Esophagus squamous epithelium (tissue), 5 donors: ENCODE measurements around the gene ATP13A4. TPM values are rescaled to one million over a fixed set of nuclear protein-coding genes. Genes with fewer than 3 reads are reported as not detected.

Experiments
- DNase-seq: peaks from one replicate; lab custom pipeline; 2025; lab: John Stamatoyannopoulos, UW
- H3K27ac ChIP-seq, 4 donors: fragments of 200-600 bp; sonication (generic); one replicate each; pipeline ENCODE4 v1.5.1; 2016 to 2019; ENCODE audit warnings: mild to moderate bottlenecking in 1 of 4
- H3K27me3 ChIP-seq, 4 donors: fragments of 200-600 bp; sonication (generic); 1 replicate in 3 of 4; 2 replicates in 1 of 4; pipeline versions ENCODE4 v1.5.1 to v1.6.0; 2017 to 2021; ENCODE audit warnings: antibody characterized with exemption in 1 of 4
- H3K36me3 ChIP-seq, 3 donors: fragments of 200-600 bp; sonication (generic); one replicate each; pipeline ENCODE4 v1.5.1; 2016 to 2019
- H3K4me1 ChIP-seq, 3 donors: fragments of 200-600 bp; sonication (generic); one replicate each; pipeline ENCODE4 v1.5.1; 2017 to 2019
- H3K4me3 ChIP-seq, 4 donors: fragments of 200-600 bp; sonication (generic); 1 replicate in 3 of 4; 2 replicates in 1 of 4; pipeline ENCODE4 v1.5.1; 2016 to 2019; ENCODE audit warnings: mild to moderate bottlenecking in 2 of 4, moderate library complexity in 1 of 4
- H3K9me3 ChIP-seq, 3 donors: fragments of 200-600 bp; sonication (generic); one replicate each; pipeline ENCODE4 v1.5.1; 2016 to 2019
- POLR2A ChIP-seq, 4 donors: fragments of 450-650 bp; IDR thresholded peaks; one replicate each; pipeline ENCODE4 v1.6.1; 2017; ENCODE audit warnings: antibody characterized with exemption in 4 of 4, mild to moderate bottlenecking in 4 of 4, moderate library complexity in 3 of 4
- WGBS, 2 donors: methylation state at CpG; one replicate each; pipeline ENCODE4 v1.1.5; 2018; 5-methylcytosine and 5-hydroxymethylcytosine counted together
- intact Hi-C: fragments of 100-400 bp; cut with DNase I; formaldehyde crosslinking; loops from one replicate; pipeline ENCODE4 v1.15.0; 2022
- total RNA-seq, 4 donors: library from RNA; depleted of rRNA; stranded (reverse); fragments of >200 nt; gene quantifications; one replicate each; pipeline ENCODE4 v1.1.0, GENCODE V29; 2016
- TF ChIP-seq, protein P1 (sequence below), 6 experiments: fragments of 450-650 bp in 4 of 6; fragments of 200-600 bp in 2 of 6; sonication (generic) in 2 of 6; IDR thresholded peaks; one replicate each; pipeline ENCODE4 v1.5.1; 2016 to 2019; ENCODE audit warnings: antibody characterized with exemption in 6 of 6, mild to moderate bottlenecking in 4 of 6, moderate library complexity in 4 of 6
- donor health status: DM: yes; HTN: yes; CAD: no.

ATP13A4 gene
- total RNA-seq, 4 donors from 2014 or later: 24.9 to 59.8 (median 40.5) TPM

DNA sequence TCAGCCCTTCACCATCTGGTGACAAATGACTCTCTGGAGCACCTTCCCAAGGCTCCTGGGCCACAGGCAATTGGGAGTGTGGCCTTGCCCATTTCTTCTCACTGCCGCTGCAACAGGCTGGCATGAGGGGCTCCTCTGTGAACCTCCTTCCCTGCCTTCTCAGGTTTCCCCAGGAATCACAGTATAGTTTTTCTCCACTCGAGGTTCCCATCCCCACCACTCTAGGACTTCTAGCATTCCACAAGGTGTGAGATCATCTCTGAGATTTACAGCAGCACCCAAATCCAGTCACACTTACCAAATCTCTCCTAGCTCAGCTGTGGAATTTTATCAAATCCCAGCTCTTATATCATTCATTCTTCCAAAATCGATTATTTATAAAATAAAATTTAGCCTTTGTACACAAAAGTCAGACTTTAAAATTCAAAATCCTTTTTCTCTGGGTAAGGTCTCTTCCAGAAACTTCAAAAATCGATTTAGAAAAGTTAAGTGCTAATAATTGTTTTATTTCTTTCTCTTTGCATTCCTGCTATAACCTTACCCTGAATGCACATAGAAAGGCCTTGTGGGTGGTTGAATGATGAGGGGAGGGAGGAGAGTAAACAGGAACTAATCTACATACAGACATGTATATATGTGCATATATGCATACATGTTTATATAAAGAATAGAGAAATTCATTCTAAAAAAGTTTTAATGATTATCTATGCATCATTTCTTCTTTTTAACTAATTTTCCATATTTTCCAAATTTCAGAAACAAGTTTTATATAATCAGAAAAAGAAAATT, 18.9 kb upstream of the ATP13A4 start:
- H3K27me3 ChIP-seq: no peaks in the 10 kb centered on the region
- intact Hi-C loops: loop anchor here (10.0 kb wide), 1 partner anchor 759 kb away; no protein-coding TSS in a partner anchor
- no peak for DNase-seq
- no peaks in the 10 kb centered on the region for H3K9me3 ChIP-seq
- no peaks in the 10 kb centered on the region for H3K36me3 ChIP-seq
- 51 to 76% methylated on average over 4 of the region's 4 CpGs for WGBS, 2 donors
- no peak overlapping the region for H3K27ac ChIP-seq
- H3K4me1 ChIP-seq: no peaks in the 10 kb centered on the region
- H3K4me3 ChIP-seq: no peak overlapping the region
- TF ChIP-seq, protein P1, sequence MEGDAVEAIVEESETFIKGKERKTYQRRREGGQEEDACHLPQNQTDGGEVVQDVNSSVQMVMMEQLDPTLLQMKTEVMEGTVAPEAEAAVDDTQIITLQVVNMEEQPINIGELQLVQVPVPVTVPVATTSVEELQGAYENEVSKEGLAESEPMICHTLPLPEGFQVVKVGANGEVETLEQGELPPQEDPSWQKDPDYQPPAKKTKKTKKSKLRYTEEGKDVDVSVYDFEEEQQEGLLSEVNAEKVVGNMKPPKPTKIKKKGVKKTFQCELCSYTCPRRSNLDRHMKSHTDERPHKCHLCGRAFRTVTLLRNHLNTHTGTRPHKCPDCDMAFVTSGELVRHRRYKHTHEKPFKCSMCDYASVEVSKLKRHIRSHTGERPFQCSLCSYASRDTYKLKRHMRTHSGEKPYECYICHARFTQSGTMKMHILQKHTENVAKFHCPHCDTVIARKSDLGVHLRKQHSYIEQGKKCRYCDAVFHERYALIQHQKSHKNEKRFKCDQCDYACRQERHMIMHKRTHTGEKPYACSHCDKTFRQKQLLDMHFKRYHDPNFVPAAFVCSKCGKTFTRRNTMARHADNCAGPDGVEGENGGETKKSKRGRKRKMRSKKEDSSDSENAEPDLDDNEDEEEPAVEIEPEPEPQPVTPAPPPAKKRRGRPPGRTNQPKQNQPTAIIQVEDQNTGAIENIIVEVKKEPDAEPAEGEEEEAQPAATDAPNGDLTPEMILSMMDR (IDR thresholded peaks at IDR 0.05): no peak
- no peak for TF ChIP-seq POLR2A (IDR thresholded peaks at IDR 0.05)

DNA sequence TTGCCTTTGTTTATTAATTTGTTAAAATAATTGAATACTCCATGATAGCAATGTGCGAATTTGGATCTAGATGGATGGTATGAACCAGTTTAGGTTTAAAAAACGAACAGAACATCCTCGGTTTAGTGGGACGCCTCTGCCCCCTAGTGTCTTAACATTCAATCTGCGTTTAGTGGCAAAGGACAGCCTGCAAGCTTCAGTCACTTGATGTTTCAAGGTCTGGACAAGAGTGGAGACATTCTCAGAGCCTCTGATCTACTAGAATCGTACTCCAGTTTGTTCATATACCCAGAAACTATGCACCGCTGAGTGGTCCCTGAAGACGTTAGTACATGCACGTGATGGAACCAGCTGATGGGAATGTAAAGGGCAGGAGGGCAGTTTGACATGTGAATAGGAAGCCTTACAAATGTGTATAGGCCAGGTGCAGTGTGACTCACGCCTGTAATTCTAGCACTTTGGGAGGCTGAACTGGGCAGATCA, 17.8 kb upstream of the ATP13A4 start:
- 1 to 2% methylated on average over 10 of the region's 10 CpGs for WGBS, 2 donors
- intact Hi-C loops: loop anchor here (10.0 kb wide), 1 partner anchor 758 kb away; no protein-coding TSS in a partner anchor
- H3K27me3 ChIP-seq: no peaks in the 10 kb centered on the region
- no peak overlapping the region for H3K27ac ChIP-seq
- H3K4me3 ChIP-seq: no peak overlapping the region
- DNase-seq: no peak
- TF ChIP-seq, protein P1 (IDR thresholded peaks at IDR 0.05): peak in 5 of 6 experiments; percentile 65 to 83 (median 70)
- no peak for TF ChIP-seq POLR2A (IDR thresholded peaks at IDR 0.05)
- H3K36me3 ChIP-seq: no peaks in the 10 kb centered on the region
- H3K9me3 ChIP-seq: no peaks in the 10 kb centered on the region
- H3K4me1 ChIP-seq: no peaks in the 10 kb centered on the region

DNA sequence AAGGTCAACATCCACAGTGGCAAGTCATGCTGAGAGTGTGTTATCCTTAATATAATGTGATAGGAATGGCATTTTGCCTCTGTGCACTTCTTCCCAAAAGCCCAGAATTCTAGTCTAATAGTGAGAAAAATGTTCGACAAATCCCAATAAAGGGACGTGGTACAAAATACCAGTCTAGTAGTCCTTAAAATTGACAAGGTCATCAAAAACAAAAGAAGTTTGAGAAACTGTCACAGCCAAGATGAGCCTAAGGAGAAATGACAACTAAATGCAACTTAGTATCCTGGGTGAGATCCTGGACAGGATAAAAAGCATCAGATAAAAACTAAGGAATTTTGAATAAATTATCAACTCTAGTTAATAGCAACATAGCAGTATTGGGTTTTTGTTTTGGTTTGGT, 14.4 kb upstream of the ATP13A4 start:
- DNase-seq: no peak
- Histone ChIP-seq H3K9me3 (no peaks in the 10 kb centered on the region), H3K27ac (no peak overlapping the region), H3K4me3 (no peak overlapping the region), H3K36me3 (no peaks in the 10 kb centered on the region), H3K27me3 (no peaks in the 10 kb centered on the region), H3K4me1 (no peaks in the 10 kb centered on the region)
- TF ChIP-seq, protein P1 (IDR thresholded peaks at IDR 0.05): no peak
- WGBS, 2 donors: 87 to 92% methylated on average over 2 of the region's 2 CpGs
- intact Hi-C loops: no loop called here

DNA sequence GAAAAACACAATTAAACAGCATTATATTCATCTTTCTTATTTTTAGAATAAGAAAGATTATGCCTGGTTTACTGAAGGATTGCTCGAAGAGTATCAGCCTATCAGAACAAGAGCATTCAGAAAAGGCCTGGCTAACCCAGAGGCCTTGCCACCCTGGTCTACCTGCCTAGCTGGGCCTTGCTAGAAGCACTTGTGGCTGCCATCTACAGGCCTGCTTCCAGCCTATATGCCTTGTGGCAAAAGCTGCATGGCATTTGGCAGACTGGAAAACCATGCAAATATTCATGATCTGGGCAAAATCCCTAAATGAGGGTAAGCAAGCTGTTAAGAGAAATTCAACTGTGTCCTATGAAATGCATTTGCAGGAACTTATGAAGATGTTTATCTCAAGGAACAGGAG, 9.3 kb upstream of the ATP13A4 start:
- Histone ChIP-seq H3K4me3 (no peak overlapping the region), H3K4me1 (no peaks in the 10 kb centered on the region), H3K9me3 (no peaks in the 10 kb centered on the region), H3K27me3 (no peaks in the 10 kb centered on the region), H3K36me3 (no peaks in the 10 kb centered on the region), H3K27ac (no peak overlapping the region)
- intact Hi-C loops: no loop called here
- TF ChIP-seq POLR2A (IDR thresholded peaks at IDR 0.05): no peak
- TF ChIP-seq, protein P1 (IDR thresholded peaks at IDR 0.05): peak in 3 of 6 experiments; percentile 30 to 65 (median 52)
- DNase-seq: no peak
- 35 to 60% methylated on average over 1 of the region's 1 CpG for WGBS, 2 donors

DNA sequence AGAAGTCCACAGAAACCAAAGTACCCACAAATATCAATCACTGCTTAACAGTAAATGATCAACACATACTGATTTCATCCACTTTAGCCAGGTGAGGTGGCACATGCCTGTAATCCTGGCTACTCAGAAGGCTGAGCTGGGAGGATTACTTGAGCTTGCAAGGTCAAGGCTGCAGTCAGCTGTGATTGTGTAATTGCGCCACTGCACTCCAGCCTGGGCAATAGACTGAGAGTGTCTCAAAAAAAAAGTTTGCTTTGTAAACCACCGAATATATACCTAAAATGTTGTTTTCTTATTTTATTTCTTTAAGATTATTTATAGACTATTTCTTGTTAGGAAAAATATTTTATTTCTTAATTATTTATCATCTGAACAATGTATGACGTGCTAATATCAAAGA, 8.7 kb upstream of the ATP13A4 start:
- no peak overlapping the region for H3K4me3 ChIP-seq
- intact Hi-C loops: no loop called here
- H3K9me3 ChIP-seq: no peaks in the 10 kb centered on the region
- no peaks in the 10 kb centered on the region for H3K4me1 ChIP-seq
- no peaks in the 10 kb centered on the region for H3K27me3 ChIP-seq
- H3K36me3 ChIP-seq: no peaks in the 10 kb centered on the region
- H3K27ac ChIP-seq: no peak overlapping the region
- TF ChIP-seq, protein P1 (IDR thresholded peaks at IDR 0.05): no peak
- TF ChIP-seq POLR2A (IDR thresholded peaks at IDR 0.05): no peak
- 95 to 96% methylated on average over 3 of the region's 3 CpGs for WGBS, 2 donors
- DNase-seq: no peak
